Panc1 (cell line): ENCODE data around the gene IQSEC2. TPM values are rescaled to one million over a fixed set of nuclear protein-coding genes. Genes with fewer than 3 reads are reported as not detected.

Experiments used
- ATAC-seq: fragments of 200-7000 bp; cut with Tn5 transposase; 2 replicates; pipeline ENCODE4 v1.9.1; 2020; ENCODE audit warnings: mild to moderate bottlenecking, moderate library complexity
- BruUV-seq: library from RNA; stranded (reverse); fragments of 400-500 nt; replicated peaks from 2 replicates; lab custom pipeline; 2021; lab: Mats Ljungman, UMichigan
- CTCF ChIA-PET: fragments of 300-600 bp; sonication (Branson Sonifier 250); formaldehyde crosslinking; loops from one replicate; lab custom pipeline; 2022; ENCODE audit warnings: antibody characterized with exemption; lab: Charles Lee
- POLR2A ChIA-PET: fragments of 300-600 bp; sonication (Branson Sonifier 250); formaldehyde crosslinking; loops from one replicate; lab custom pipeline; 2022; ENCODE audit warnings: antibody characterized with exemption; lab: Charles Lee
- DNase-seq: peaks from one replicate; pipeline ENCODE4 v3.0.0-alpha.2; 2010; ENCODE audit warnings: low read depth, low spot score
- H3K27ac ChIP-seq: 2 replicates; pipeline ENCODE4 v1.5.1; 2011; ENCODE audit warnings: mild to moderate bottlenecking, low read length, inconsistent platforms
- H3K27me3 ChIP-seq: fragments of 200-500 bp; sonication (Bioruptor generic); 2 replicates; pipeline ENCODE4 v1.6.0; 2014; ENCODE audit warnings: low read length, inconsistent platforms; ENCODE audit not compliant: control insufficient read depth, insufficient read depth
- H3K36me3 ChIP-seq: fragments of 200-500 bp; sonication (Bioruptor generic); 2 replicates; pipeline ENCODE4 v1.5.1; 2014; ENCODE audit warnings: inconsistent platforms, mild to moderate bottlenecking, low read length, moderate library complexity; ENCODE audit not compliant: control insufficient read depth, insufficient read depth
- H3K4me1 ChIP-seq: 2 replicates; pipeline ENCODE4 v1.5.1; 2011; ENCODE audit warnings: inconsistent platforms, mild to moderate bottlenecking, low read length, moderate library complexity; ENCODE audit not compliant: control insufficient read depth, insufficient read depth
- H3K4me3 ChIP-seq, 2 experiments: 2 replicates each; pipeline ENCODE4 v1.5.1; 2011 to 2012; ENCODE audit warnings: low read depth in 2 of 2, low read length in 2 of 2, mild to moderate bottlenecking in 2 of 2, inconsistent platforms in 1 of 2, moderate library complexity in 1 of 2
- H3K9me3 ChIP-seq: fragments of 200-500 bp; sonication (Bioruptor generic); 2 replicates; pipeline ENCODE4 v1.5.1; 2014; ENCODE audit warnings: low read depth, mild to moderate bottlenecking, inconsistent platforms, low read length, moderate library complexity; ENCODE audit not compliant: control insufficient read depth, insufficient read depth
- POLR2AphosphoS5 ChIP-seq: IDR thresholded peaks from 2 replicates; pipeline ENCODE4 v1.6.1; 2012; ENCODE audit warnings: mild to moderate bottlenecking, low read depth, low read length, moderate library complexity
- SIN3A ChIP-seq: IDR thresholded peaks from 2 replicates; pipeline ENCODE4 v1.6.1; 2012; ENCODE audit warnings: low read depth, mild to moderate bottlenecking, low read length, moderate library complexity, borderline replicate concordance; ENCODE audit not compliant: insufficient read depth
- TCF7L2 ChIP-seq: IDR thresholded peaks from 2 replicates; pipeline ENCODE4 v1.6.1; 2011; ENCODE audit warnings: mild to moderate bottlenecking, low read depth, low read length, inconsistent platforms
- in situ Hi-C: cut with HindIII; loops from 2 replicates; pipeline ENCODE4 v1.10.0; 2016; ENCODE audit warnings: low sequenced_read_pairs, low pct_unique_long_range_greater_than_20kb
- intact Hi-C: fragments of 100-400 bp; cut with micrococcal nuclease; formaldehyde crosslinking; loops from one replicate; pipeline ENCODE4 v1.10.0; 2022; ENCODE audit not compliant: unreplicated experiment
- total RNA-seq: library from RNA; stranded (reverse); gene quantifications from one replicate; pipeline ENCODE4 v1.2.1, GENCODE V29; 2021; ENCODE audit not compliant: unreplicated experiment
- TF ChIP-seq, protein P1 (sequence below), 2 experiments: IDR thresholded peaks; 2 replicates each; pipeline ENCODE4 v1.6.1; 2011 to 2012; ENCODE audit warnings: low read depth in 2 of 2, control low read depth in 1 of 2, low read length in 1 of 2, mild to moderate bottlenecking in 1 of 2, moderate library complexity in 1 of 2; ENCODE audit not compliant: insufficient read depth in 1 of 2
- TF ChIP-seq, protein P2 (sequence below): fragments of 450-650 bp; IDR thresholded peaks from 2 replicates; pipeline ENCODE4 v1.5.1; 2017; ENCODE audit warnings: mild to moderate bottlenecking

Gene IQSEC2
- total RNA-seq, 1 experiment from 2014 or later = 38.8 TPM

DNA sequence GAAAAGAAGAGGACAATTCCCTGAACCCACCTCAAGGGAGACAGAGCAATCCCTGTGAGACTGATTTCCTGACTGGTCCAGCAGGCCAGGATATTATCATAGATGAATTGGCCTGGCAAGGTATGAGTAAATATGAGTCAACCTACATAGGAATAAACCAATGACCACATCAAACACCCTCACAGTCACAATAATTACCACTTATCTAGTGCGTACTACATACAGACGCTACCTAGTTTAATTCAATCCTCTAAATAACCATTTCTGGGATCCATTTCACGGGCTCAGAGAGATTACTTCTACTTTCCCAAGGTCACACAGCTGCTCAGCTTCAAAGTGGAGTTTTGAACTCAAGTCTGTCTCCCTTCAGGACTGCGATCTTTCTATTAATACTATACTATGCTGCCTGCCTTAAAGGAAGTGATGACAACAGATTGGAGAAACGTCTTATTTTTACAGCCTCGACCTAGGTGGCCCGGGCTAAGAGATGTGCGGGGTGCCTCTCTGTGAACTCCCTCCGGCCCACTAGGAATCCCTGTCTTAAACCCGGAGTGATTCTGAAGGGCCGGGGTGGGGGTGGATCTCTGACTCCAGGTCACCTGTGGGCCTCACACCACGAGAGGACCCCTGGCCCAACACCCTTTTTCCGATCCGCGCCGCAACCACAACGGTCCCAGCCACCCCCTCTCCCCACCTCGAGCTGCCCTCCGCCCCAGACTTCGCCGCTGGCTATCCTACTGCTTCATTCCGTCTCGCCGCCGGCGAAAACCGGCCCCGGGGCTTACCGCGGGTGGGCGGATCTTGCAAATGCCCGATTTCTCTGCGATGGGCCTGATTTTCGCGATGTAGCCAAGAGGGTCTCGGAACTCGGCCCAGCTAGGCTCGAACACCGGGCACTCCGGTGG lies 57.2 kb downstream of the IQSEC2 start:
- ChIA-PET POLR2A (no interaction called here), CTCF (no interaction called here)
- Histone ChIP-seq H3K4me3 (peak overlapping the region; percentile 86 to 96), H3K36me3 (no peaks in the 10 kb centered on the region; the same call in none of the 2 replicates), H3K9me3 (no peaks in the 10 kb centered on the region), H3K4me1 (peaks cover 7% of the 10 kb centered on the region; the same call in 1 of the 2 replicates), H3K27me3 (no peaks in the 10 kb centered on the region), H3K27ac (peak overlapping the region; percentile 98)
- in situ Hi-C loops = no loop called here
- peak; percentile 38 for DNase-seq
- TF ChIP-seq, protein P1, sequence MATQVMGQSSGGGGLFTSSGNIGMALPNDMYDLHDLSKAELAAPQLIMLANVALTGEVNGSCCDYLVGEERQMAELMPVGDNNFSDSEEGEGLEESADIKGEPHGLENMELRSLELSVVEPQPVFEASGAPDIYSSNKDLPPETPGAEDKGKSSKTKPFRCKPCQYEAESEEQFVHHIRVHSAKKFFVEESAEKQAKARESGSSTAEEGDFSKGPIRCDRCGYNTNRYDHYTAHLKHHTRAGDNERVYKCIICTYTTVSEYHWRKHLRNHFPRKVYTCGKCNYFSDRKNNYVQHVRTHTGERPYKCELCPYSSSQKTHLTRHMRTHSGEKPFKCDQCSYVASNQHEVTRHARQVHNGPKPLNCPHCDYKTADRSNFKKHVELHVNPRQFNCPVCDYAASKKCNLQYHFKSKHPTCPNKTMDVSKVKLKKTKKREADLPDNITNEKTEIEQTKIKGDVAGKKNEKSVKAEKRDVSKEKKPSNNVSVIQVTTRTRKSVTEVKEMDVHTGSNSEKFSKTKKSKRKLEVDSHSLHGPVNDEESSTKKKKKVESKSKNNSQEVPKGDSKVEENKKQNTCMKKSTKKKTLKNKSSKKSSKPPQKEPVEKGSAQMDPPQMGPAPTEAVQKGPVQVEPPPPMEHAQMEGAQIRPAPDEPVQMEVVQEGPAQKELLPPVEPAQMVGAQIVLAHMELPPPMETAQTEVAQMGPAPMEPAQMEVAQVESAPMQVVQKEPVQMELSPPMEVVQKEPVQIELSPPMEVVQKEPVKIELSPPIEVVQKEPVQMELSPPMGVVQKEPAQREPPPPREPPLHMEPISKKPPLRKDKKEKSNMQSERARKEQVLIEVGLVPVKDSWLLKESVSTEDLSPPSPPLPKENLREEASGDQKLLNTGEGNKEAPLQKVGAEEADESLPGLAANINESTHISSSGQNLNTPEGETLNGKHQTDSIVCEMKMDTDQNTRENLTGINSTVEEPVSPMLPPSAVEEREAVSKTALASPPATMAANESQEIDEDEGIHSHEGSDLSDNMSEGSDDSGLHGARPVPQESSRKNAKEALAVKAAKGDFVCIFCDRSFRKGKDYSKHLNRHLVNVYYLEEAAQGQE (IDR thresholded peaks at IDR 0.05; ENCODE audit: insufficient read depth in 1 of 2, low read depth in 2 of 2, low read length in 1 of 2) = no peak
- TF ChIP-seq, protein P2, sequence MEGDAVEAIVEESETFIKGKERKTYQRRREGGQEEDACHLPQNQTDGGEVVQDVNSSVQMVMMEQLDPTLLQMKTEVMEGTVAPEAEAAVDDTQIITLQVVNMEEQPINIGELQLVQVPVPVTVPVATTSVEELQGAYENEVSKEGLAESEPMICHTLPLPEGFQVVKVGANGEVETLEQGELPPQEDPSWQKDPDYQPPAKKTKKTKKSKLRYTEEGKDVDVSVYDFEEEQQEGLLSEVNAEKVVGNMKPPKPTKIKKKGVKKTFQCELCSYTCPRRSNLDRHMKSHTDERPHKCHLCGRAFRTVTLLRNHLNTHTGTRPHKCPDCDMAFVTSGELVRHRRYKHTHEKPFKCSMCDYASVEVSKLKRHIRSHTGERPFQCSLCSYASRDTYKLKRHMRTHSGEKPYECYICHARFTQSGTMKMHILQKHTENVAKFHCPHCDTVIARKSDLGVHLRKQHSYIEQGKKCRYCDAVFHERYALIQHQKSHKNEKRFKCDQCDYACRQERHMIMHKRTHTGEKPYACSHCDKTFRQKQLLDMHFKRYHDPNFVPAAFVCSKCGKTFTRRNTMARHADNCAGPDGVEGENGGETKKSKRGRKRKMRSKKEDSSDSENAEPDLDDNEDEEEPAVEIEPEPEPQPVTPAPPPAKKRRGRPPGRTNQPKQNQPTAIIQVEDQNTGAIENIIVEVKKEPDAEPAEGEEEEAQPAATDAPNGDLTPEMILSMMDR = no peak
- TF ChIP-seq POLR2AphosphoS5 (no peak), TCF7L2 (no peak), SIN3A (no peak)
- intact Hi-C loops = no loop called here
- BruUV-seq = no TSS peak
- ATAC-seq = peak; percentile 57

DNA sequence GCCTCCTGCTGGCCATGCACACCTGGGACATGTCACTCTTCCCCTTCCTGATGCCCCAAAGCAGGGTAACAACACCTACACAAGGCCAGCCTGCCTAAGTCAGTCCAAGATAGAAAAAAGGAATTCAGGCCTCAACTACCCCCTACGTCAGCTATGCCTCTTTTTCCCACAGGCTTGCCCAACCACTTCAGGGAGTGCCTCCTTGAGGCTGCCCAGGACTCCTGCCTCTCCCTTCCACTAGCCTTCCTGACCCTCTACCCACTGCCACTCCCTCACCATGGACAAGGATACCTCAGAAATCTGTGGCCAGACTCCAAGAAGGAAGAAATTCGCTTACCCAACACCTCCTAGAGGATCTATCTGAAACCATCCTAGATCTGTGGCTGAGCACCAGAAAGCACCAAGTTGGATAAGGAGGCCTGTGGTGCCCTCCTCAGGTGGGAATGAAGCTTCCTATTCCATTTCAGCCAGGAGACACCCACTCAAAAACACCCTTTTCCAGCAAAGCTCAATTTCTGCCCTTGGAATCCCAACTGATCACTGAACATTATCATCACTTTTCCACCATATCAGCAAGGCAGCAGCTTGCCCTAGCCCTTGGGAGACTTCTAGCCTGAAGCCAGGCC lies 58.2 kb downstream of the IQSEC2 start:
- Histone ChIP-seq H3K9me3 (no peaks in the 10 kb centered on the region), H3K36me3 (no peaks in the 10 kb centered on the region; the same call in none of the 2 replicates), H3K4me1 (peaks cover 7% of the 10 kb centered on the region; the same call in 1 of the 2 replicates), H3K4me3 (peak overlapping the region; percentile 86 to 96), H3K27ac (no peak overlapping the region), H3K27me3 (no peaks in the 10 kb centered on the region)
- in situ Hi-C loops (no loop called here), intact Hi-C loops (no loop called here)
- TF ChIP-seq, protein P2 = no peak
- TF ChIP-seq TCF7L2 (no peak), POLR2AphosphoS5 (no peak), SIN3A (no peak)
- TF ChIP-seq, protein P1 (IDR thresholded peaks at IDR 0.05; ENCODE audit: insufficient read depth in 1 of 2, low read depth in 2 of 2, low read length in 1 of 2) = no peak
- ChIA-PET CTCF (no interaction called here), POLR2A (no interaction called here)
- DNase-seq = no peak
- no peak for ATAC-seq
- BruUV-seq = no TSS peak
